Right renal cortex interstitium (tissue), 3 donors: ENCODE data around the gene VMO1. TPM values are rescaled to one million over a fixed set of nuclear protein-coding genes. Genes with fewer than 3 reads are reported as not detected.
"Not testable (repeated sequence)": the region's sequence is repeated elsewhere in the genome, so short reads cannot be mapped to it uniquely, and the experiment has no call there.

Experiments used
- DNase-seq, 3 donors: peaks; one replicate each; pipeline ENCODE4 v3.0.0-alpha.2; 2013; ENCODE audit warnings: low read depth in 3 of 3, low spot score in 2 of 3
- polyA plus RNA-seq, 3 donors: library from polyadenylated mRNA; unstranded; fragments of 120-200 nt; gene quantifications; one replicate each; pipeline ENCODE4 v1.2.1, GENCODE V29; 2013; ENCODE audit not compliant: insufficient read length in 3 of 3

VMO1 gene, protein sequence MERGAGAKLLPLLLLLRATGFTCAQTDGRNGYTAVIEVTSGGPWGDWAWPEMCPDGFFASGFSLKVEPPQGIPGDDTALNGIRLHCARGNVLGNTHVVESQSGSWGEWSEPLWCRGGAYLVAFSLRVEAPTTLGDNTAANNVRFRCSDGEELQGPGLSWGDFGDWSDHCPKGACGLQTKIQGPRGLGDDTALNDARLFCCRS
- under 1 TPM; 0.33 to 0.61 (median 0.39) TPM for polyA plus RNA-seq

DNA sequence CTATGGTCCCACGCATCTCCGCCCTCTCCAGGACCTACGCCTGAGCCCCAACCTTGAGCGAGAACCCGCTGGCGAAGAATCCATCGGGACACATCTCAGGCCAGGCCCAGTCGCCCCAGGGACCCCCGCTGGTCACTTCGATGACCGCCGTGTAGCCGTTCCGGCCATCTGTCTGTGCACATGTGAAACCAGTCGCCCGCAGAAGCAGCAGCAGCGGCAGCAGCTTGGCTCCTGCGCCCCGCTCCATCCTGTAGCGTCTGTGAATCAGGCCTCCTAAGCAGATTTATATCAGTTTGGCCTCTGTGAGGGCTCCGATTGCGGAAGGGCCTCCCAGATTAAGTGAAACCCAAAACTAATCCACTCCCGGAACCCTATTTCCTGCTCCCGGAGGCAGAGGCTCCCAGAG, at the start of gene VMO1:
Gene VMO1 (minus strand): TSS at position 259 of the 406 bp plus-strand sequence. CDS start 12 bp downstream, at position 247.
- DNase-seq = no peak

DNA sequence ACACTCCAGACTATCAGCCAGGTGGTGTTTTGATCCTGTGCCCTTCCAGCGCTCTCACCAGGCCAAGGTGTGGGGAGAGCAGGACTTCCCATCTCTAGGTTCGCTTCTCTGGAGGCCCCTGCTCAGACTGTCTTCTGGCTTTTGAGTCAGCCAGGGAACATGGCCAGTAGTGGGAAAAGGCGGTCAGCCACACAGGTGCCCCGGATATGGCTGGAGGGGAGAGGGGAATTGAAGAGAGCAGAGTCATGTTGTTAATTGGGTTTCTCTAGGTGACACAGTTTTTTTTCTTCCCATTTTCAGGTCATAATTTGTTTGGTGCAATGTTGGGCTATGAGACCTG, 48.5 kb upstream of the VMO1 start:
- DNase-seq = no peak

DNA sequence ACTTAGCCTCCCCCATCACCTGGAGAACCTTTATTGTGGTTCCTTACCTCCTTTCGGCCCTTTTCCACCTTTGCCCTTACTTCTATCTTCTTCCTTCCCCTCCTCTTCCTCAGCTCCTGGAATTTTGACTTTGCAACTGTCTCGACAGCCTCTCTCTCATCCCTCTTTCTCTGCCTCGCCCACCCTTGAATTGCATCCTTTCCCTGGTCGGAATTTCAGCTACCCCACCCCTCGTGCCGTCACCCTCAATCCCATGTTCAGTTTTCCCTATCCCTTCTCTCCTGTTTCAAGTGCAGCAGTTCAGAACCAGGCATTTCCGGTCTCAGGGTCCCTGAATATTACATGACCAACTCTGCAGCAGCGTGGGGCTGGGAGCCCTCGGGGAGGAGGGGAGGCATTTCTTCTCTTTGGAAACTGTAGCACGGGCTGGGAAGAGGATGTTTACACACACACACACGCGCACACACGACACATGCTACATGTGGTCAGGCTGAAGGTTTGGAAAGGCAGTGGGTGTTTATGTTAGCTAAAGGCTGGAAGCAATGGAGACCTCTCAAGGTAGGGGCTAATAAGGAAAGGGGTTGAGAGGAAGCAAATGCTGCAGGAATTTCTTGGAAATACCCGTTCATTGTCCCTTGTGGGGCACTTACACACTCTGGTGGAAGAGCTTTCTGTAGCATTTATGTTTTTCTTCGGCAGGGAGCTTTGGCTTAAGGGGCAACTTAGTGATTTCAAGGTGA, 47.9 kb upstream of the VMO1 start:
- peak in 2 of 3 donors; percentile 58 to 65 for DNase-seq

DNA sequence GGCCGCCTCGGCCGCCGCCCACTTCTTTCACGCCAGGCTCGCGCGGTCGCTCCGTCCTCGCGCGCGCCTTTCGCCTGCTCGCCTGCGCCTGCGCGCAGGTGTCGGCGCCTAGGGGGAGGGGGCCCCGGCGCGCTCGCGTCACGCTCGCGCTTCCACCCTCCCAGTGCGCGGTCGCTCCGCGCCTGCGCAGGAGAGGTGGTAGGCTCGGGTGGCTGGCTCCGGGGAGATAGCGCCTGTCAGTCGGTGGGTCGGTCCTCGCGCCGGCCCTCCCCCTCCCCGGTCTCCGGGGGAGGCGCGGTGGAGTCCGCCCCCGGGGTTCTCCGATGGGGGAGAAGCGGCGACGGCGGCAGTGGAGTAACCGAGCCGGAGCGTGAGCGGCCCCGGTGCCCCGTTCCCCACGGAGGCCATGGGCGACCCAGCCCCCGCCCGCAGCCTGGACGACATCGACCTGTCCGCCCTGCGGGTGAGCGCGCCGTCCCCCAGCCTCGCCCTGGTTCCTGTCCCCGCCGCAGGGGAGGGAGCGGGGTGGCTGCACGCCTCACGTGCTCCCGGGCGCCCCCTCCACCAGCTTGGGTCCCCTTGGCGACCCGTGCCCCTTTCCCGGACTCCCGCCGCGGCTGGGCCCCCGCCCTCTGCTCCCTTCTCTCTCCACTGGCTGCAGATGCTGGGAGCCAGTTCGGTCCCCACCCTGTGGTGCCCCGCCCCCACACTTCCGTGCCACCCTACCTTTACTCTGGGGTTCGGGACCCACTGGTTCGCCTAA, 47.2 kb upstream of the VMO1 start, which contains the start of gene MINK1:
Gene MINK1 (plus strand): TSS at position 163 of the 763 bp plus-strand sequence. CDS start 244 bp downstream, at position 407.
- DNase-seq = peak; percentile 86 to 94 (median 88)

DNA sequence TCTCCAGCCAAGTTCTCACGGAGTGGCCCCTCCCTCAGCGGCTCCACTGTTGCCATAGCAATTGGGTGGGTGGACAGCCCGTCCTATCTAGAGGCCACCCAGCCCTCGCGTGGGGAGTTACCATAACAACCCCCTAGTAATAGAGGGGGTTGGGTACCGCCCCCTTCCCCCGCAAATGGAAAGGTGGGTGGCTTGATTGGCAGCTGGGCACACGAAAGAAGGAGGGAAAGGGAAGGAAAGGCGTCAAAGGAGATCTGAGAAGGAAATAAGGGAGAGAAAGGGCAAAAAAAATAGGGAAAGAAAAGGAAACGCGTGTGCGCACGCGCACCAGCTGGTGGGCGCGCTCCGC, 46.6 kb upstream of the VMO1 start:
- DNase-seq = not testable (repeated sequence)

DNA sequence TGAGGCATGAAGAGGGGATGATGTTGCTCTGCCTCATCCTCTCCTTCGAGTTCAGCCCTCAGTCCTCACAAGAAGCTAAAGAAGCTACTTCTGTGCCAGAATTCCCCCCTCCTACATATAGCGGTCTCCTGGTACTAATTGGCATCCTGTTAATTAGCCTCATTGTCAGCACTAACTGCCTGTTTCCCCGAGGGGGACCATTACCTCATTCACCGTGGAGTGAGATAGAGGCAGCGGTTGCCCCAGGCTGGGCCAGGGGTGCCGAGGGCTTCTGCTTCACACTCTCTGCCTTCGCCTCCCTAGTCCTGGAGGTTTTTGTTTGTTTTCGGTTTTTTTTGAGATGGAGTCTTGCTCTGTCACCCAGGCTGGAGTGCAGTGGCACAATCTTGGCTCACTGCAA, 41.2 kb upstream of the VMO1 start:
- DNase-seq = no peak

DNA sequence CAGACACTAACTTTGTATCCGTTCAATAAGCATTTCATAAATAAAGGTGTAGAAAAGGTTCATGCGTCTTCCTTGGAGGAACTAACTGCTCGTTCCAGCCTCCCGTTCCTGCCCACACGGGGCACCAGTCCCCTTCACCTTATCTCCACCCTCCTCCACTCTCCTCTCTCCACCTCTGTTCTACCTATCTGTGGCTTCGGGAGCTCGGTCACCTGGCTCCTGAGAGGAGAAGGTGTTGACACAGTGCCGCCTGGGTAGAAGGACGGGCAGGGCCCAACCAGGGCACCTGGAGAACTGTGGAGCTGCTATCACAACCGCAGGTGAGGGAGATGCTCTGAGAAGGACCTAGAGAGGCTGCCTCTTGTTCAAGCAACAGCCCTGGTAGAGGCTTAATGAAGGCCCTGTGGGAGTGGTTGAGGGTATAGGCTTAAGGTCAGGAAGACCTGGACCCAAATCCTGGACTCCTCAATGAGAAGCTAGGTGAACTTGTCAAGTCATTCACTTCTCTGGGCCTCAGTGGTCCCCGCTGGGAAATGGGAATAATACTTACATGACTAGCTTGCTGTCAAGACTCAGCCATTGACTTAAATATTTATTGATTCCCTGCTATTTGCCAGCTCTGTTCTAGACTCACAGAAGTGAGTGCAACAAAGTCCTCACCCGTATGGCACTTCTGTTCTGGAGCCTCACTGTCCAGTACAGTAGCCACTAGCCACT, 37.4 kb upstream of the VMO1 start:
- DNase-seq = no peak

DNA sequence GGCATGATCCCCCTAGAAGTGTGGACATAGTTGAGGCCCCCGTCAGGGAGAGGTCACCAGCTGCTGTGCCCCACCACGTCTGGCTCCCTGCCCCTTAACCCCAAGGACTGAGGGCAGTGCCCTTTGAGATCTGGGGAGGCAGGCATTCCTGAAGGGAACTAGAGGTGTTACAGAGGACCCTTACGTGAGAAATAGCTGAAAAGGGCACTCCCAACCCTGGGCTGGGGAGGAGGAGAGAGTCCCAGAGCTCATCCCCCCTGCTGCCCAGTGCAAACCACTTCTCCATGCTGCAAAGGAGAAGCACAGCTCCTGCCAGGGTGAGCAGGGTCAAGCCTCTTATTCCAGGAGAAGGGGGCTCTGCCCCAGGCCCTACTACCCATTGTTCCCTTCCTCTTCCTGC, 36.7 kb upstream of the VMO1 start:
- DNase-seq = no peak

DNA sequence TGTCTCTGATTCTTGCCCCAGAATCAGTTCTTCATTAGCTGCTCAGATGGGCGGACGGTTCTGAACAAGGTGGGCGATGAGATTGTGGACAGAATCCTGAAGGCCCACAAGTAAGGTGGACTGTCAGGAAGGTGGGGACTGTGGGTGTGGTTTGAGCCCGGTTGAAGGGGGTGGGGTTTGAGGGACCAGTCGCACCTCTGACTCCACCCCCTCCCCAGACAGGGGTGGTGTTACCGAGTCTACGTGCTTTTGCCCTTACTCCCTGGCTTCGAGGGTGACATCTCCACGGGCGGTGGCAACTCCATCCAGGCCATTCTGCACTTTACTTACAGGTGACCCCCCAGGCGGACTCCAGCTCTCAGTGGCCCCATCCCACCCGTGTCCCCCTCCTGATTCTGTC, 32.1 kb upstream of the VMO1 start:
- DNase-seq = no peak

DNA sequence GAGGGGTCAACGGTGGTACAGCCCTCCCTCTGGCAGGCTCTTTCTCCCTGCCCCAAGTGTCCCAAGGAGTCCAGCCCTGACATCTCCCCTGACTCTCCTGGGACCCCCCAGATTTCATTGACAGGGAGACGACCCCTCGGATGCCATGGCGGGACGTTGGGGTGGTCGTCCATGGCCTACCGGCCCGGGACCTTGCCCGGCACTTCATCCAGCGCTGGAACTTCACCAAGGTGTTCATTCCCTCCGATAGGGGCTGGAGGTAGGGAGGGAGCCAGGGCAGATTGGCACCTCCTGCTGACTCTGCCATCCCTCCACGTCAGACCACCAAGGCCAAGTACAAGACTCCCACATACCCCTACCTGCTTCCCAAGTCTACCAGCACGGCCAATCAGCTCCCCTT, 30.7 kb upstream of the VMO1 start:
- DNase-seq = no peak

DNA sequence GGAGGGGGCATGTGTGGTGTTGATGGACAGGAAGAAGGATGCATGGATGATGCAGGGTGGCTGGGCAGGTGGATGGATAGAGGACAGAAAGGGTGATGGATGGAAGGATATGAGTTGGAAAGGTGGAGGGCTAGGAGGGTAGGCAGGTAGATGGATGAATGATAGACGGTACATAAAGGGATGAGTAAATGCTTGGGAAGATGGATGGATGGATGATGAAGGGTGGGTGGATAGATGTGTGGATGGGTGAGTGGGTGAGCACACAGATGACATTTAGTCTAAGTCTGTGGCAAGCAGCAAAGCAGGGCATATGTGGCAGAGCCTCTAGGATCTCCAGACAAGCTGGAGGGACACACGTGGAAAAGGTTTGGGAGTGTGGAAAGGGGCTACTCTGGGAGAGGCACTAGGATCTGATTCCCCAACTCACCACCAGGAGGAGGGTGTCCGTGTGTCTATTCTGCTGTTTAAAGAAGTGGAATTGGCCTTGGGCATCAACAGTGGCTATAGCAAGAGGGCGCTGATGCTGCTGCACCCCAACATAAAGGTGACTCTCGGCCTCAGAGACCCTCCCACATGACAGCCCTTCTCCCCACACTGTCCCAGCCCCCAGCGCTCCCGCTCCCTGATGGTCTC, 29.0 kb upstream of the VMO1 start:
- no peak for DNase-seq

DNA sequence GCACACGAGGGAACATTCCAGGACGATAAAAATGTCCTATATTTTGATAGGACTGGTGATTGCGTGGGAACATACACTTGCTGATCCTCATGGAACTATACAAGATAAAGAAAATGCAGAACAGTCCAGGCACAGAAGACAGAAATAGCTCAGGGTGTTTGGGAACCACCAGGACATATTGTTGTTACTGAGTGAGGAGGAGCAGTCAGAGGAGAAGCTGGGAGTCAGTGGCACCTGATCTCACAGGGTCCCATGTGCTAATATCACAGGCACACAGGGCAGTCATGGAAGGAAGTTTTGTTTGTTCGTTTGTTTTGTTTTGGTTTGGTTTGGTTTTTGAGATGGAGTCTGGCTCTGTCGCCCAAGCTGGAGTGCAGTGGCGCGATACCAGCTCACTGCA, 26.5 kb upstream of the VMO1 start:
- DNase-seq = no peak

DNA sequence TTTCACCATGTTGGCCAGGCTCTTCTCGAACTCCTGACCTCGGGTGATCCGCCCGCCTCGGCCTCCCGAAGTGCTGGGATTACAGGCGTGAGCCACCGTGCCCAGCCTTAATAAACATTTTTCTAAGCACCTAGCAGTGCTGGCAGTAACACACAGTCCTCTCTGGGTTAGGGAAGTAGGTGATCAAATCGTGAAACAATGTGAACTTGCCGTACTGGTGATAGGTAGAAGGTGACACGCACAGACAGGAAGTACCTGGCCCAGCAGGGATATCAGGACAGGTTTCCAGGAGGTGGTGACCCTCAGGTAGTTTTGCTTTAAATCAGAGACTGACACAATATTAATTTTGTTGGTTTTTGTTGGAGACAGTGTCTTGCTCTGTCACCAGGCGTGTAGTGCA, 25.3 kb upstream of the VMO1 start:
- no peak for DNase-seq

DNA sequence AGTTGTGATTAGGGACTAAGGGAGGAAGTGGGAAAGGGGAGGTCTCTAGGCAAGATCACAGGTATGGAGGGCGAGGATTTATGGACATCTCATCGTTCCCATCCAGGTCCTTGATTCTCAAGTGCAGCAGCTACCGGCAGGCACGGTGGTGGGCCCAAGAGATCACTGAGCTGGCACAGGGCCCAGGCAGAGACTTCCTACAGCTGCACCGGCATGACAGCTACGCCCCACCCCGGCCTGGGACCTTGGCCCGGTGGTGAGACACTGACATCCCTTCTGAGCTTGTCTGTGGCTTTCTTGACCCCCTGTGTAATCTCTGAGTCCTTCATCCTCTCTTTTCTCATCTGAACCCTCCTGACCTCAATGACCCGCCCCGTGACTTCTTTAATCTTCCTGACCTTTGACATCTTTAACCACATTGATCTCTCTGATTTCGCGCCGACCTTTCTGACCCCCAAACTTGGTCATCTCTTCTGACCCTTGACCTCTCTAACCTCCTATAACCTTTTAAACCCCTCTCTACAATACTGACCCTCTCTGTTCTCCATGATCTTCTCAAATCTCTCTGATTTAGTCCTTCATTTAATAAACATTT, 24.6 kb upstream of the VMO1 start:
- no peak for DNase-seq

DNA sequence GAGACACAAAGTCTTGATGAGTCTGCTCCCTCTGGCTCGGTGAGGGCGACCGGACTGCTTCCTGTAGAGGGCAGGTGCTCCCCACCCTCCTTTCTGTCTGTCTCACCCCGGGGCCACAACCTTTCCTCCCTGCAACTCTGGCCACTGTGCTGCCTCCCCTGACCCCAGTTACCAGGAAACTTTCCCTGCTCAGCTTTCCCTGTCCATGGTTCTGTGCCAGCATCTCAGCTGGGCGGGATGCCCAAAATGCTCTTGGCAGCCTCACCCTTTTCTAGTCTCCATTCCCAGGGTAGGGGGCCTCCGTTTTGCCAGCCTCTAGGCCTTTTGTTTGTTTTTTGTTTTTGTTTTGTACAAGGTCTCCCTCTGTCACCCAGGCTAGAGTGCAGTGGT, 22.2 kb upstream of the VMO1 start:
- DNase-seq = no peak

DNA sequence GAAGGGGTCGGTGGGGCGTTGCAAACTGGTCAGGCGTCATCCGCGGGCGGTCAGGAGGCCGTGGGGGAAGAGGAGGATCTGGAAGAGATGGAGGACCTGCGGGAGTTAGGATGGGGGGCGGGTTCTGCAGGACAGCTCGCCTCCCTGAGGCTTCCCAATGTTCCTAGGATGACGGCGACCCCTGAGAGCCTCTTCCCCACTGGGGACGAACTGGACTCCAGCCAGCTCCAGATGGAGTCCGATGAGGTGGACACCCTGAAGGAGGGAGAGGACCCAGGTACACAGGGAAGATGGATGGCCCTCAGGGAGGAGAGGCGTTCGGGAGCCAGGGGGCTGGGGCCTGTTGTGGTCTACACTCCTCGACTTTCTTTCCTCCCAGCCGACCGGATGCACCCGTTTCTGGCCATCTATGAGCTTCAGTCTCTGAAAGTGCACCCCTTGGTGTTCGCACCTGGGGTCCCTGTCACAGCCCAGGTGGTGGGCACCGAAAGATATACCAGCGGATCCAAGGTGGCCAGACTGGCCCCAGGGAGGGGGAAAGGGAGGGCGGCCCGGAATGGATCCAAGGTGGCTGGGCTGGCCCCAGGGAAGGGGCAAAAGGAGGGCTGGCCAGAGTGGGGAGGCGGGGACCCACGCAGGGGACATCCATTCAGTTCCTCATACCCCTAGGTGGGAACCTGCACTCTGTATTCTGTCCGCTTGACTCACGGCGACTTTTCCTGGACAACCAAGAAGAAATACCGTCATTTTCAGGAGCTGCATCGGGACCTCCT, 21.6 kb upstream of the VMO1 start:
- no peak for DNase-seq

DNA sequence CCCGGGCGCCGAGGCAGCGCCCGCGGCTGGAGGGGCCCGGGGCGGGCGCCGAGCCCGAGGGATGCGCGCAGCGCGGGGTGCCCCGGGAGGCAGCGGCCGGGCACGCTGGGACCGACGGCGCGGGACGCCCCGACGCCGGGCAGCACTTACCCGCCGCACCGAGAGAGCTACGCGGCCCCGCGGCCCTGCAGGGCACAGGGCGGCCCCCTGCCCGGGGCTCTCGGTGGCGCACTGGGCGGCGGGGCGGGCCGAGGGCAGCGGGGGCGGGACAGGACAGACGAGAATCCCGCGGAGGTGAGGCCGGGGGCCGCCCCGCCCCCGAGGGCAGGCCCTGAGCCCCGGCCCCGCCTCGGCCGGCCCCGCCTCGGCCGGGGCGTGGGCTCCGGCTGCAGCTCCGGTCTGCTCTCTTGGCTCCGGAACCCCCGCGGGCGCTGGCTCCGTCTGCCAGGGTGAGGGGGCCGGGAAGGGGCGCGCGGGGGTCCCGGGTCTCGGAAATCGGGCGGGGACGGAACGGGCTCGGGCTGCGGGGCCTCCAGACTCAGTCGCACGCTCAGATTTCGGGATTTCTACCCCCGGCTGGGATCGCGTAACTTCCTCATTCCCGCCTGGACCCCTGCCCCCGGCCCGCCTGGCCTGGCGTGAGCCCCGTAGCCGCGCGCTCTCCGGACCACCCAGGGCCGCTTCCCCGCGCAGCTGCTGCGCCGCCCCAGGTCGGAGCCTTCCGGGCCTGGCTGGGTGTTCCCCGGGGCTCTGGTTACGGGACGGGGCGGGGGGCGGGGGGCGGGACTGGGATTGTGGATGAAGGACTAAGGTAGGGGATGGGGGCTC, 20.8 kb upstream of the VMO1 start, which contains the start of gene PLD2:
Gene PLD2 (plus strand): TSS at position 376 of the 828 bp plus-strand sequence. CDS start 621 bp downstream, outside the sequence.
- DNase-seq = peak in 1 of 3 donors; percentile 78

DNA sequence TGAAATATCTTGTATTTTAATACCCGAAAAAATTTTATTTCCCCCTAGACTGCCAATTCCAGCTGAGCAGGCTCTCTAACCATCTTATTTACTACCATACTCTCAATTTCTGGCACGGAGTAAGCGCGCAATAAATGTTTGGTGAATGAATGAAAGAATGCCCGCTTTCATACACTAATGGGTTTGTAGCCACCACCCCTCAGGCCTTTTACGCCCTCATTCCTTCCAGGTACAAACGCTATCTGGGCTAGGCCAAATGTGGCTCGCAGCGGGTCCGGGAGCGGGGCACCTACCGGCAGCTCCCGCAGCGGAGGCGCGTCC, 20.3 kb upstream of the VMO1 start:
- DNase-seq = no peak

DNA sequence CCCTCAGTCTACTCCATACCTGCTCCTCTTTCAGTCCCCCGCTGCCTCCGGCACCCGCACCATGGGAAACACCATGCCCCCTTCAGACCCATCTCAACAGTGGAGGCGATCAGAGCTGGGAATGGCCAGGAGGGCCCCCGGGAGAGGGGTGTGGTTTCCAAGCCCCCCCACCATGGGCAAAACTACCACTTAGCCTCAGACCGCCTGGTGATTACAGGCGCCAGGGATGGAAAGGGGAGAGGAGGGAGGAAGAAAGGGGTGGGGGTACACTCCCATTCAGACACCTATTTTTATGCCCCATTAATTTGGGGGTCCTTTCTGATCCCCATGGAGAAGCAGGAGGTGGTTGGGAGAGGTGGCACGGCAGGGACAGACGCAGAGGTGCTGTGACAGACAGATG, 16.1 kb upstream of the VMO1 start, which contains the start of gene C17orf114:
Gene C17orf114 (minus strand): TSS at position 101 of the 400 bp plus-strand sequence.
- DNase-seq = no peak
